GM15510 (cell line): Measurements from ENCODE around the gene ST6GAL1.

Experiments
- POLR2A ChIP-seq: IDR thresholded peaks from 3 replicates; pipeline ENCODE4 v1.6.1; 2011; ENCODE audit warnings: borderline replicate concordance; ENCODE audit not compliant: insufficient read length; ENCODE audit errors: extremely low read depth

Gene ST6GAL1

GRCh38 chr3:186915806-186916796 lies 14.2 kb upstream of the ST6GAL1 start:
- no peak for TF ChIP-seq POLR2A

GRCh38 chr3:186917512-186918312 lies 12.6 kb upstream of the ST6GAL1 start:
- TF ChIP-seq POLR2A, result no peak

GRCh38 chr3:186920301-186920700 lies 10.0 kb upstream of the ST6GAL1 start:
- TF ChIP-seq POLR2A, result no peak

GRCh38 chr3:186920796-186921195 lies 9.5 kb upstream of the ST6GAL1 start:
- TF ChIP-seq POLR2A, result no peak

GRCh38 chr3:186921578-186921977 lies 8.7 kb upstream of the ST6GAL1 start:
- no peak for TF ChIP-seq POLR2A

GRCh38 chr3:186922224-186922623 lies 8.1 kb upstream of the ST6GAL1 start:
- no peak for TF ChIP-seq POLR2A

GRCh38 chr3:186922790-186923189 lies 7.5 kb upstream of the ST6GAL1 start:
- TF ChIP-seq POLR2A, result no peak

GRCh38 chr3:186923241-186923640 lies 7.1 kb upstream of the ST6GAL1 start:
- no peak for TF ChIP-seq POLR2A

GRCh38 chr3:186925826-186926225 lies 4.5 kb upstream of the ST6GAL1 start:
- no peak for TF ChIP-seq POLR2A

- TF ChIP-seq POLR2A, result no peak
These were observed 1.1 kb upstream of the ST6GAL1 start for GRCh38 chr3:186929186-186929585.

GRCh38 chr3:186929685-186930084 lies 641 bp upstream of the ST6GAL1 start:
- no peak for TF ChIP-seq POLR2A

GRCh38 chr3:186930641-186931531 lies 560 bp downstream of the ST6GAL1 start:
- TF ChIP-seq POLR2A, result peak; percentile 37

- peak; percentile 2 for TF ChIP-seq POLR2A
These were observed 1.4 kb downstream of the ST6GAL1 start for GRCh38 chr3:186931532-186932280.
